ENCODE results near the gene BIN1.

Gene BIN1

GRCh38 chr2:127086990-127087790 lies 19.8 kb downstream of the BIN1 start:
- Histone ChIP-seq H3K36me3 (replicated peaks) (no peaks in the 10 kb centered on the region), H3K4me3 (ENCODE audit: low read depth, low read length) (peak overlapping the region; percentile 32), H3K27ac (peak overlapping the region; percentile 84), H3K27me3 (replicated peaks) (no peaks in the 10 kb centered on the region)
- peak; percentile 93 for DNase-seq
- in situ Hi-C loops (cut with HindIII; ENCODE audit: low pct_ligation_motif_present, low sequenced_read_pairs) = no loop called here
- no peak for TF ChIP-seq CTCF (IDR thresholded peaks at IDR 0.05; ENCODE audit: low read depth, low read length, missing control alignments)

GRCh38 chr2:127085317-127085681 lies 21.7 kb downstream of the BIN1 start:
- H3K27ac ChIP-seq = no peak overlapping the region
- H3K27me3 ChIP-seq (replicated peaks) = no peaks in the 10 kb centered on the region
- no peak for DNase-seq
- H3K36me3 ChIP-seq (replicated peaks) = no peaks in the 10 kb centered on the region
- no peak for TF ChIP-seq CTCF (IDR thresholded peaks at IDR 0.05; ENCODE audit: low read depth, low read length, missing control alignments)
- in situ Hi-C loops (cut with HindIII; ENCODE audit: low pct_ligation_motif_present, low sequenced_read_pairs) = no loop called here
- H3K4me3 ChIP-seq (ENCODE audit: low read depth, low read length) = no peak overlapping the region

- TF ChIP-seq CTCF (IDR thresholded peaks at IDR 0.05; ENCODE audit: low read depth, low read length, missing control alignments) = no peak
- H3K36me3 ChIP-seq (replicated peaks) = no peaks in the 10 kb centered on the region
- no peak overlapping the region for H3K4me3 ChIP-seq (ENCODE audit: low read depth, low read length)
- H3K27me3 ChIP-seq (replicated peaks) = no peaks in the 10 kb centered on the region
- DNase-seq = no peak
- in situ Hi-C loops (cut with HindIII; ENCODE audit: low pct_ligation_motif_present, low sequenced_read_pairs) = no loop called here
- H3K27ac ChIP-seq = no peak overlapping the region
These were observed 22.2 kb downstream of the BIN1 start for GRCh38 chr2:127084611-127085316.

GRCh38 chr2:127083819-127084503 lies 23.0 kb downstream of the BIN1 start:
- DNase-seq = peak; percentile 59
- peak; percentile 26 for TF ChIP-seq CTCF (IDR thresholded peaks at IDR 0.05; ENCODE audit: low read depth, low read length, missing control alignments)
- no peak overlapping the region for H3K4me3 ChIP-seq (ENCODE audit: low read depth, low read length)
- peak overlapping the region; percentile 9 for H3K27ac ChIP-seq
- in situ Hi-C loops (cut with HindIII; ENCODE audit: low pct_ligation_motif_present, low sequenced_read_pairs) = no loop called here
- H3K36me3 ChIP-seq (replicated peaks) = no peaks in the 10 kb centered on the region
- H3K27me3 ChIP-seq (replicated peaks) = no peaks in the 10 kb centered on the region

GRCh38 chr2:127082974-127083373 lies 24.0 kb downstream of the BIN1 start:
- in situ Hi-C loops (cut with HindIII; ENCODE audit: low pct_ligation_motif_present, low sequenced_read_pairs) = no loop called here
- DNase-seq = no peak
- Histone ChIP-seq H3K27me3 (replicated peaks) (no peaks in the 10 kb centered on the region), H3K27ac (no peak overlapping the region), H3K4me3 (ENCODE audit: low read depth, low read length) (no peak overlapping the region), H3K36me3 (replicated peaks) (no peaks in the 10 kb centered on the region)
- no peak for TF ChIP-seq CTCF (IDR thresholded peaks at IDR 0.05; ENCODE audit: low read depth, low read length, missing control alignments)

All from brain microvascular endothelial cell (primary cell).